Choroid plexus epithelial cell (primary cell): ENCODE results near the gene C19orf25.
A peak's percentile ranks its signal among the peaks of the same experiment; 100 is the strongest.

Source experiments
- DNase-seq: peaks from one replicate; pipeline ENCODE4 v3.0.0-alpha.2; 2010; ENCODE audit warnings: low read depth
- H3K4me3 ChIP-seq: 2 replicates; pipeline ENCODE4 v1.5.1; 2011; ENCODE audit warnings: low read depth, mild to moderate bottlenecking, control low read depth, low read length, moderate library complexity
- CTCF ChIP-seq: conservative IDR thresholded peaks from 2 replicates; pipeline ENCODE4 v1.5.1; 2011; ENCODE audit warnings: low read depth, mild to moderate bottlenecking, control low read depth, inconsistent platforms, low read length, moderate library complexity

C19orf25 gene

GRCh38 chr19:1511318-1512317 lies 32.6 kb upstream of the C19orf25 start:
- no peak for TF ChIP-seq CTCF
- no peak overlapping the region for H3K4me3 ChIP-seq
- DNase-seq = no peak

- no peak overlapping the region for H3K4me3 ChIP-seq
- no peak for TF ChIP-seq CTCF
- DNase-seq = no peak
These were observed 31.8 kb upstream of the C19orf25 start for GRCh38 chr19:1510807-1511206.

GRCh38 chr19:1510442-1510806 lies 31.4 kb upstream of the C19orf25 start:
- TF ChIP-seq CTCF = no peak
- H3K4me3 ChIP-seq = no peak overlapping the region
- DNase-seq = no peak

- no peak for TF ChIP-seq CTCF
- no peak overlapping the region for H3K4me3 ChIP-seq
- no peak for DNase-seq
These were observed 30.8 kb upstream of the C19orf25 start for GRCh38 chr19:1509602-1510441.

GRCh38 chr19:1508507-1508856 lies 29.5 kb upstream of the C19orf25 start:
- no peak for DNase-seq
- TF ChIP-seq CTCF = no peak
- peak overlapping the region; percentile 38 for H3K4me3 ChIP-seq

GRCh38 chr19:1507763-1508506 lies 28.9 kb upstream of the C19orf25 start:
- peak; percentile 97 for DNase-seq
- peak overlapping the region; percentile 62 for H3K4me3 ChIP-seq
- no peak for TF ChIP-seq CTCF
